Natural killer cell treated with Interleukin-12 subunit alpha and Interleukin-12 subunit beta and Interleukin-15 and Interleukin-18, amount 100 ng/mL, for 72 hours (primary cell): Measurements from ENCODE around the gene STAB2. TPM values are rescaled to one million over a fixed set of nuclear protein-coding genes. Genes with fewer than 3 reads are reported as not detected.

Source experiments
- ATAC-seq, 2 donors: fragments of 150-1000 bp; cut with Tn5 transposase in 1 of 2; sonication (Bioruptor Pico), chemical (Tn5 transposase) in 1 of 2; 2 replicates each; pipeline ENCODE4 v1.10.0; 2021
- DNase-seq: peaks from one replicate; pipeline ENCODE4 v3.0.0; 2022; ENCODE audit warnings: low spot score
- H3K27ac Mint-ChIP-seq, 2 donors: 1 replicate in 1 of 2; 2 replicates in 1 of 2; pipeline ENCODE4 v1.8.0; 2022; ENCODE audit warnings: mixed read lengths in 2 of 2, mild to moderate bottlenecking in 1 of 2, moderate library complexity in 1 of 2
- H3K27me3 Mint-ChIP-seq, 2 donors: 1 replicate in 1 of 2; 2 replicates in 1 of 2; pipeline ENCODE4 v1.8.0; 2022; ENCODE audit warnings: mixed read lengths in 2 of 2
- H3K36me3 Mint-ChIP-seq: one replicate; pipeline ENCODE4 v1.8.0; 2022; ENCODE audit warnings: mixed read lengths
- H3K4me1 Mint-ChIP-seq, 2 donors: 1 replicate in 1 of 2; 2 replicates in 1 of 2; pipeline ENCODE4 v1.8.0; 2022; ENCODE audit warnings: low read depth in 2 of 2, mixed read lengths in 2 of 2, mild to moderate bottlenecking in 1 of 2
- H3K4me3 Mint-ChIP-seq: one replicate; pipeline ENCODE4 v1.8.0; 2022; ENCODE audit warnings: mixed read lengths
- H3K9me3 Mint-ChIP-seq: 2 replicates; pipeline ENCODE4 v1.8.0; 2022; ENCODE audit warnings: mixed read lengths
- total RNA-seq, 2 donors: library from RNA; stranded (reverse); gene quantifications; one replicate each; pipeline ENCODE4 v1.2.3, GENCODE V29; 2022

Gene STAB2
- total RNA-seq, 2 donors from 2014 or later, result not detected

DNA sequence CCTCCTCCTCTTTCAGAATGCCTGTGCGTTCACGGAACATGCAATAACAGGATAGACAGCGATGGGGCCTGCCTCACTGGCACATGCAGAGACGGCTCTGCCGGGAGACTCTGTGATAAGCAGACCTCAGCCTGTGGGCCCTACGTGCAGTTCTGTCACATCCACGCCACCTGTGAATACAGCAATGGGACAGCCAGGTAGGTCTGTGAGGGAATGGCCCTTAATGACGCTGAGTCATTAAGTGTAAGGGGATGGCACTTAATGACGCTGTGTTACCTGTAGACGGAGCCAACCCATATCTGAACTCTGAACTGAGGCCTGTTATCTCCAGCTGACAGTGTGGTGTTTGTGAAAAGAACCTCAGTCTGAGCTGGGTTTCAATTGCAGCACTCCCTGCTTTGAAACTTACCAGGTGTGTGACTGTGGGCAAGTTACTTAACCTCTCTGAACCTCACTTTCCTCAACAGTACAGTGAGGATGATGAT is 86.9 kb downstream of the STAB2 start:
- Mint-ChIP-seq H3K36me3 (no peaks in the 10 kb centered on the region), H3K4me1 (no peaks in the 10 kb centered on the region)
- no peak for ATAC-seq

DNA sequence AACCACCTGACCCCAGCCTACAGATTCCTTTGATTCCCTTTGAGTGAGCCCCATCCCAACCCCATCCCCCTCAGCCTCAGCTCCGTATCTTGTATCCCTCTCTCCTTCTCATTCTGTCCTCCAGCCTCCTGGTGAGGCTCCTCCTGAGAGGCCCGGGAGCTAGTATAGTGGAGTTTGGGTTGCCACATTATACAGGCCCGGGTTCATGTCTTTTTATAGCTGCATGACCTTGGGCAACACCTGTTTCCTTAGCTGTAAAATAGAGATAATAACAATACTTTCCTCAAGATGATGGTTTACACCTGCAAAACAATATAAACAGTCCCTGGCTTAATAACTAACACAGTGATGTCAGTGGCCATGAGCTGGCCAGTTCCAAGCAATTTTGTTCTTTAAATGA is 89.8 kb downstream of the STAB2 start:
- DNase-seq, result no peak
- no peak overlapping the region for H3K27ac Mint-ChIP-seq
- no peak for ATAC-seq
- H3K9me3 Mint-ChIP-seq, result no peaks in the 10 kb centered on the region
- H3K27me3 Mint-ChIP-seq, result no peaks in the 10 kb centered on the region
- H3K4me1 Mint-ChIP-seq, result no peaks in the 10 kb centered on the region
- H3K4me3 Mint-ChIP-seq, result no peak overlapping the region
- no peaks in the 10 kb centered on the region for H3K36me3 Mint-ChIP-seq

More for the DNA sequence above, 86.9 kb downstream of the STAB2 start:
- Mint-ChIP-seq H3K4me3 (no peak overlapping the region), H3K9me3 (no peaks in the 10 kb centered on the region), H3K27ac (no peak overlapping the region), H3K27me3 (no peaks in the 10 kb centered on the region)
- no peak for DNase-seq

GRCh38 chr12:103677341-103677740 is 90.3 kb downstream of the STAB2 start:
- no peak for DNase-seq
- Mint-ChIP-seq H3K9me3 (no peaks in the 10 kb centered on the region), H3K27me3 (no peaks in the 10 kb centered on the region), H3K4me3 (no peak overlapping the region), H3K27ac (no peak overlapping the region), H3K4me1 (no peaks in the 10 kb centered on the region), H3K36me3 (no peaks in the 10 kb centered on the region)
- ATAC-seq, result no peak

DNA sequence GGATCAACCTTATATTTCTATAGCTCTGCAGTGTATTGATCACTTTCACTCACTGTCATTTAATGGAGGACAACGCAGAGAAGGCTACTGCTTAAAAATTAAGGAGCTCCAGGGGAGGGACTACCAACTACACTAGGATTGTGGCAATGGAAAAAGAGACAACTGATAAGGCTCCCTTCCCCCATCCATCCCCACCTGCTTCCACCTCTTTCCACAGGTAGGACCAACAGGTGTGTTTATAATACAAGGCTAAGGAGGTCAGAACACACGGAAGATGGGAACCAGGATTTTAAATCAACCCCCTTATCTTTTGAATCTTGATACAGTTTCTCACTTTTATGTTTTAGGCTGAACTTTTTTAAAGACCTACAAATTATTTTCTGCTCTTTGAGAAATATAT is 90.8 kb downstream of the STAB2 start:
- Mint-ChIP-seq H3K4me3 (no peak overlapping the region), H3K4me1 (no peaks in the 10 kb centered on the region), H3K27ac (no peak overlapping the region), H3K36me3 (no peaks in the 10 kb centered on the region), H3K27me3 (no peaks in the 10 kb centered on the region), H3K9me3 (no peaks in the 10 kb centered on the region)
- ATAC-seq, result no peak
- no peak for DNase-seq

DNA sequence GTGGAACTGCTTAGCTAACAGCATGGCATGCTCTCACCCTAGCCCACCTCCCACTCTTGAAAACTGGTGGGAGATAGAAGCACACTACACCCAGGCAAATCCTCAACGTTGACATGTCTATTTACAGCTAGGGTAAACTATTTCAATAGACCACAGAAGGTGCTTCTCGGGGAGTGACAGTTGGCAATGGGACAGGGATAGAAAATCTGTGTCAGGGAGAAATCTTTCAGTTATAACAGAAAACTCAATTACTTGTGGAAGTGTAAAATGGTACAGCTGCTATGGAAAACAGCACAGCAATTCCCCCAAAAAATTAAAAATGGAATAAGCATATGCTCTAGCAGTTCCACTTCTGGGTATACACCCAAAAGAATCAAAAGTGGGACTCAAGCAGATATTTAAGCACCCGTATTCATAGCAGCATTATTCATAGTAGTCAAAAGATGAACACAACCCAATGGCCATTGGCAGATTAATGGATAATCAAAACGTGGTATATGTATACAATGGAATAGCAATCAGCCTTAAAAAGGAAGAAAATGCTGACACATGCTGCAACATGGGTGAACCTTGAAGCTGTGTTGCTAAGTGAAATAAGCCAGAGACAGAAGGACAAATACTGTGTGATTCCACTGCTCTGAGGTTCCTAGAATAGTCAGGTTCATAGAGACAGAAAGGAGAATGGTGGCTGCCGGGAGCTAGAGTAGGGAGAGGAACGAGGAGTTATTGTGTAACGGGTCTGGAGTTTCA is 92.5 kb downstream of the STAB2 start:
- H3K27ac Mint-ChIP-seq, result no peak overlapping the region
- H3K9me3 Mint-ChIP-seq, result no peaks in the 10 kb centered on the region
- ATAC-seq (no peak), DNase-seq (no peak)
- H3K36me3 Mint-ChIP-seq, result no peaks in the 10 kb centered on the region
- H3K4me3 Mint-ChIP-seq, result no peak overlapping the region
- H3K4me1 Mint-ChIP-seq, result no peaks in the 10 kb centered on the region
- H3K27me3 Mint-ChIP-seq, result no peaks in the 10 kb centered on the region

- Mint-ChIP-seq H3K4me3 (no peak overlapping the region), H3K27me3 (no peaks in the 10 kb centered on the region), H3K9me3 (no peaks in the 10 kb centered on the region), H3K4me1 (no peaks in the 10 kb centered on the region), H3K36me3 (no peaks in the 10 kb centered on the region), H3K27ac (no peak overlapping the region)
- ATAC-seq, result peak in 1 of 2 donors; percentile 43
- DNase-seq, result no peak
Measured at GRCh38 chr12:103680591-103681141, 93.6 kb downstream of the STAB2 start.

DNA sequence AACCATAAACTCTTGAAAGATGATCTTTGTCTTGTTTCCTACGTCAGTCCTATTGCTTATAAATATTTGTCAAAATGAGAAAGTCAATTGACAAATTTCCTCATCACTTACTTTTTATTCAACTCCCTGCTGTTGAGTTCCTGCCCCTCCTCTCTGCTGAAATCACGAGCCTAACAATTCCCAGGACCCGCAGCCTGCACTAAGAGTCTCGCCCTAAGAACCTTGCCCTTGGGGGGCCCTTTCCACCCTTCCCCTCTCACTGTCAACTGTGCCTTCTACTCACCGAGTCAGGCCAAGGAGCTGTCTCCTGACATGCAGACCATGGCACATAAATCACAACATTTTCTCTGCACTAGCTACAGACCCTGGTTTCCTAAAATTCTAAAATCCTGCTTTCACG is 99.0 kb downstream of the STAB2 start:
- Mint-ChIP-seq H3K4me1 (no peaks in the 10 kb centered on the region), H3K36me3 (no peaks in the 10 kb centered on the region), H3K9me3 (no peaks in the 10 kb centered on the region), H3K27me3 (peaks cover 13 to 22% of the 10 kb centered on the region in 2 donors), H3K27ac (no peak overlapping the region), H3K4me3 (no peak overlapping the region)
- ATAC-seq (no peak), DNase-seq (no peak)

GRCh38 chr12:103687253-103687652 is 100.2 kb downstream of the STAB2 start:
- ATAC-seq, result no peak
- Mint-ChIP-seq H3K9me3 (no peaks in the 10 kb centered on the region), H3K4me3 (no peak overlapping the region), H3K36me3 (no peaks in the 10 kb centered on the region), H3K27ac (no peak overlapping the region), H3K27me3 (peaks cover 13 to 30% of the 10 kb centered on the region in 2 donors), H3K4me1 (no peaks in the 10 kb centered on the region)
- no peak for DNase-seq

DNA sequence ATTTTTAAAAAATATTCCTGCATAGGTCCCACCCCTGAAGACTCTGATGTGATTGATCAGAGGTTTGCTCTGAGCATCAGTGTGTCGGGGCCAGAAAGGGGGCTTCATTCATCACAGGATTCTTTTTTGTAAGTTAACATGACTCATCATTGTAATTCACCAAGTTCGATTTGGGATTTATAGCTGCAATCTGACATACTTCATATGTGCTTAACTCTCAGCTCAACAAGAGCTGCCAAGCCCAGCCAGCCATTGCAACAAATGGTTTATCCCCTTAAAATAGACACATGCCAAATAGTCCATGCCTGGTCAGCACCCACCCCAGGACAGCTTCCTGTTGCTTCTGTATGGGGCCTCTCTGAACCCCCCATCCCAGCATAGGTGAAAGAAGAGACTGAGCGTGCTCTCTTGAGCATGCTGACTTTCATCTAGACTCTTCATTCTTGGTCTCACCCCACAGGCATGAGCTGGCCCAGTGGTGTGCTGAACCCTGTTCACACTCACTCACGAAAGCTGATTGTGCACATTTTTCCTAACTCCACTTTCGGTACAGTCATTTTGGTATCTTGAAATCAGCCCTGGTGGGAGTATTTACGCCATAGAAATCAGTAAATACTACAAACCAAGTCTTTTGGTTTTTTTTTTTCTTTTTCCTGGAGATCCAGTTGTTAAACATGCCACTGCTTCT is 101.4 kb downstream of the STAB2 start:
- Mint-ChIP-seq H3K4me3 (no peak overlapping the region), H3K4me1 (no peaks in the 10 kb centered on the region), H3K27ac (no peak overlapping the region), H3K27me3 (peaks cover 15 to 30% of the 10 kb centered on the region in 2 donors), H3K9me3 (no peaks in the 10 kb centered on the region), H3K36me3 (no peaks in the 10 kb centered on the region)
- DNase-seq, result no peak
- no peak for ATAC-seq

DNA sequence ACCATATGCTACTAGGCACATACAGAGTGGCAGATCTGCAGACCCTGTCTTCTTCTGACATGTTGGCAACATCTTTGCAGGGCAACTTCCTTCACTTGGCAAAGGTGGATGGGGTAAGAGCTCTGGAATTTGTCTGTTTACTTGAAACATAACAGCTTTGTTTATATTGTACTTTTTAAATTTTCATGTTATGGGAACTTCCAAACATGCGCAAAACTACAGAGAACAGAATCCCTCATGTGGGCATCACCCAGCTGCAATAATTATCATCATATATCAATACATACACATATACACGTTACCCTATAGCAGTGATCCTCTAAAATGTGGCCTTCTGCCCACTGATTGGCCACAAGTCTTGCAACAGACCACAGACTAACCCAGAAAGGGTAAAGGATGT is 103.4 kb downstream of the STAB2 start:
- Mint-ChIP-seq H3K27ac (no peak overlapping the region), H3K4me3 (no peak overlapping the region), H3K9me3 (no peaks in the 10 kb centered on the region), H3K27me3 (peaks cover 15 to 38% of the 10 kb centered on the region in 2 donors), H3K4me1 (no peaks in the 10 kb centered on the region), H3K36me3 (no peaks in the 10 kb centered on the region)
- ATAC-seq (no peak), DNase-seq (no peak)

DNA sequence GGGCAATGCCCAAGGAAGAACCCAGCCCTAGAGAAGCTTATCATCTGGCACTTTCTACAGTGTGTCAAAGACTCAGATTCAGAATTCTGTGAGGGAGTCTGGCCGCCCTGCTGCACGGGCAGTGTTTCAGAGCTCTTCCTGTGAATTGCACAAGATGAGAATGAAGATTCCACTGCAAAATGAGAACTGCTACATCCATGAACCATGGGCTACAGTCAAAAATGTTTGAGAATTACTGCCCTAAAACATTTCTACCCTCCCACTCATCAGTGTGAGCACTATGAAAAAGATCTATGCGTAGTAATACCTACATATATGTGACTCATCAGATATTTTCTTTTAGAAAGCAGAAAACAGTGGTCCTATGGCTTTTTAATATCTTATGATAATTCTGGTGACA is 104.0 kb downstream of the STAB2 start:
- Mint-ChIP-seq H3K4me3 (no peak overlapping the region), H3K36me3 (no peaks in the 10 kb centered on the region), H3K9me3 (no peaks in the 10 kb centered on the region), H3K4me1 (no peaks in the 10 kb centered on the region), H3K27ac (no peak overlapping the region), H3K27me3 (peaks cover 14 to 37% of the 10 kb centered on the region in 2 donors)
- DNase-seq (no peak), ATAC-seq (no peak)

DNA sequence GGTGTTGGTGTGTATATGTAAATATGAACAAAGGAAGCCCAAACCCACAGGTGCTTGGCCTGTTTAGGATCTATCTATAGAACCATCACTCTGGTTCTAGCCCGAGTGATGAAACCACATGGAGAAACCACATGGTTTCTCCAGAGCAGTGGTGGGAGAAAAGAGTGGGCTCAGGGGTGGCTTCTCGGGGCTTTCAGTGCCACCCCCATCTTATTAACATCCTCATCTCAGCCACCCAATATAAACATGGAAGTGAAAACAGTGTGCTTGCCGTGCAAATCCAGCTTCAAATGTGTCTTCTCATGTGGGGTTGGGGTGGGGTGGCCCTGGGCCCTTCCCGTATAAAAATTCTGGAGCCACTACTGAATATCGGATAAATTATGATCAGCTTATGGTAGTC is 109.0 kb downstream of the STAB2 start:
- Mint-ChIP-seq H3K36me3 (no peaks in the 10 kb centered on the region), H3K27ac (no peak overlapping the region), H3K9me3 (no peaks in the 10 kb centered on the region), H3K4me3 (no peak overlapping the region), H3K4me1 (no peaks in the 10 kb centered on the region), H3K27me3 (peaks cover 27 to 31% of the 10 kb centered on the region in 2 donors)
- DNase-seq (no peak), ATAC-seq (no peak)

GRCh38 chr12:103697971-103698751 is 111.1 kb downstream of the STAB2 start:
- Mint-ChIP-seq H3K4me1 (no peaks in the 10 kb centered on the region), H3K9me3 (no peaks in the 10 kb centered on the region), H3K36me3 (no peaks in the 10 kb centered on the region), H3K4me3 (no peak overlapping the region), H3K27me3 (peaks cover 19 to 29% of the 10 kb centered on the region in 2 donors), H3K27ac (no peak overlapping the region)
- DNase-seq (no peak), ATAC-seq (peak; percentile 17 to 57)
